ENCODE results near the gene ATP8B3. TPM values are rescaled to one million over a fixed set of nuclear protein-coding genes. Genes with fewer than 3 reads are reported as not detected.
A peak's percentile ranks its signal among the peaks of the same experiment; 100 is the strongest.

Gene ATP8B3
- total RNA-seq, 1 experiment from 2014 or later = 9.6 TPM

DNA sequence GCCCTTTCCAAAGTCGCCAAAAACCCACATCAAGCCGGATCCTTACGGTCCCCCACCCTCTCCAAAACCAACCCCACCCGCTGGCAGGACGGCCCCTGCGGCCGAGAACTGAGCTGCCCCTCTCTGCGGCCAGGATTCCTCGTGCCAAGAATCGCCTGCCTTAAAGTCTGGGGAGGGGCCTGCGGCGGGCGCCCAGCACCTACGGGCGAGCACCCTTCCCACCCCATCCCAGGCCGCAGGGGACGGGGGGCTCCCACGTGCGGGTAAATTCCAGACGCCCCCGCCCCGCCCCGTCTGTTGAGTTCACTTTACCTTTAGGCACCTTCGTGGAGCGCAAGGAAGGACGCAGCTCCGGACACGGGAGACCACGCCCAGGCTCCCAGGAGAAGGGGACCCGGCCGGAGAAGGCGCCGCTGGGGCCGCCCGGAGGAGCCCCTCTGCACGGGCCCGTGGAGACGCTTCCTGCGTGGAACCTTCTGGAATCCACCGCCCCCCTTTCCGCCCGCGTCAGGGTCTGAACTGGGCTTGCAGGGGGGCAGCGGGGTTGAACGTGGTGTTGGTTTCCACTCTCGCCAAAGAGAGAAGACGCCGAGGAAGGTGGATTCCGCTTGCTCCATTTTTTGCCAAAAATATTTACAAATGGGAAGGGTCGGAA lies 36.0 kb downstream of the ATP8B3 start:
- H3K27me3 Mint-ChIP-seq (ENCODE audit: low read depth) = peaks cover 97% of the 10 kb centered on the region
- peaks cover 13 to 21% of the 10 kb centered on the region in 2 experiments for H3K4me1 Mint-ChIP-seq
- no CpG with 5 or more reads among the region's 50 CpGs for WGBS (ENCODE audit: extremely low coverage, insufficient read length, low lambda C conversion rate)
- no peak overlapping the region for H2BK12ac ChIP-seq (ENCODE audit: insufficient read length, low read depth, low read length)
- no peak overlapping the region for H3K27ac Mint-ChIP-seq
- H4K8ac ChIP-seq (replicated peaks; ENCODE audit: insufficient read length, low read depth, low read length) = no peak overlapping the region
- H2BK20ac ChIP-seq (ENCODE audit: low read depth, low read length, poor library complexity, severe bottlenecking) = no peak overlapping the region
- peak overlapping the region; percentile 28 for H3K4me2 ChIP-seq (ENCODE audit: insufficient read depth, insufficient read length, low read length)
- peaks cover 3% of the 10 kb centered on the region for H3K9me3 ChIP-seq (ENCODE audit: control insufficient read depth, low read depth, low read length)
- peaks cover 22 to 33% of the 10 kb centered on the region in 2 experiments for H3K9me3 Mint-ChIP-seq
- H3K4me1 ChIP-seq (ENCODE audit: insufficient read depth, low read length) = no peaks in the 10 kb centered on the region
- H2AK5ac ChIP-seq (ENCODE audit: insufficient read length, low read length) = no peak overlapping the region
- no peak overlapping the region for H2BK120ac ChIP-seq (ENCODE audit: low read depth, low read length, poor library complexity, severe bottlenecking)
- DNase-seq = no peak
- no peak overlapping the region for H3K27ac ChIP-seq (ENCODE audit: insufficient read length, low read depth, low read length)
- H4K91ac ChIP-seq (ENCODE audit: insufficient read length, low read depth, low read length) = no peak overlapping the region
- H2BK15ac ChIP-seq (ENCODE audit: low read depth, low read length) = no peak overlapping the region
- no peaks in the 10 kb centered on the region for H4K20me1 ChIP-seq (ENCODE audit: control insufficient read depth, insufficient read depth, insufficient read length)
- no peak overlapping the region for H2BK5ac ChIP-seq (ENCODE audit: insufficient read length, low read length)
- no peak overlapping the region for H3K4ac ChIP-seq (ENCODE audit: low read depth, low read length)
- H3K23ac ChIP-seq (ENCODE audit: insufficient read length, low read depth, low read length) = no peak overlapping the region
- H3K79me2 ChIP-seq (ENCODE audit: insufficient read depth, low read length) = no peaks in the 10 kb centered on the region
- no peak overlapping the region for H4K5ac ChIP-seq (ENCODE audit: insufficient read length, low read depth, low read length)
- no peak overlapping the region for H3K9ac ChIP-seq (ENCODE audit: extremely low read depth, insufficient read length, low read length)
- no peaks in the 10 kb centered on the region for H3K79me1 ChIP-seq (ENCODE audit: insufficient read depth, low read depth, low read length, poor library complexity, severe bottlenecking)
- H3K18ac ChIP-seq (ENCODE audit: insufficient read length, low read depth, low read length) = no peak overlapping the region
- H3K14ac ChIP-seq (ENCODE audit: insufficient read depth, low read length) = no peak overlapping the region; the same call in 1 of the 2 replicates
- no peak overlapping the region for H3K56ac ChIP-seq (ENCODE audit: insufficient read length, low read depth, low read length)
- no peaks in the 10 kb centered on the region for H3K23me2 ChIP-seq (ENCODE audit: insufficient read length, low read depth, low read length, poor library complexity, severe bottlenecking)
- H3K4me3 Mint-ChIP-seq = peak overlapping the region; percentile 25 to 73; a peak in 2 of 5 replicates
- no peak overlapping the region for H3T11ph ChIP-seq (ENCODE audit: low read length)
- H2AFZ ChIP-seq (ENCODE audit: low read length) = no peak overlapping the region
- TF ChIP-seq, protein P1, sequence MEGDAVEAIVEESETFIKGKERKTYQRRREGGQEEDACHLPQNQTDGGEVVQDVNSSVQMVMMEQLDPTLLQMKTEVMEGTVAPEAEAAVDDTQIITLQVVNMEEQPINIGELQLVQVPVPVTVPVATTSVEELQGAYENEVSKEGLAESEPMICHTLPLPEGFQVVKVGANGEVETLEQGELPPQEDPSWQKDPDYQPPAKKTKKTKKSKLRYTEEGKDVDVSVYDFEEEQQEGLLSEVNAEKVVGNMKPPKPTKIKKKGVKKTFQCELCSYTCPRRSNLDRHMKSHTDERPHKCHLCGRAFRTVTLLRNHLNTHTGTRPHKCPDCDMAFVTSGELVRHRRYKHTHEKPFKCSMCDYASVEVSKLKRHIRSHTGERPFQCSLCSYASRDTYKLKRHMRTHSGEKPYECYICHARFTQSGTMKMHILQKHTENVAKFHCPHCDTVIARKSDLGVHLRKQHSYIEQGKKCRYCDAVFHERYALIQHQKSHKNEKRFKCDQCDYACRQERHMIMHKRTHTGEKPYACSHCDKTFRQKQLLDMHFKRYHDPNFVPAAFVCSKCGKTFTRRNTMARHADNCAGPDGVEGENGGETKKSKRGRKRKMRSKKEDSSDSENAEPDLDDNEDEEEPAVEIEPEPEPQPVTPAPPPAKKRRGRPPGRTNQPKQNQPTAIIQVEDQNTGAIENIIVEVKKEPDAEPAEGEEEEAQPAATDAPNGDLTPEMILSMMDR (conservative IDR thresholded peaks at IDR 0.05) = no peak
- peaks cover 50% of the 10 kb centered on the region for H3K27me3 ChIP-seq (ENCODE audit: insufficient read depth, low read length)
- peaks cover 0 to 4% (median 1%) of the 10 kb centered on the region in 3 experiments; a peak in 5 of 7 replicates for H3K36me3 Mint-ChIP-seq (ENCODE audit: insufficient read depth in 1 of 3, low read depth in 3 of 3)

Data from H9 (cell line).